Measurements from ENCODE around the gene RASL11A. TPM values are rescaled to one million over a fixed set of nuclear protein-coding genes. Genes with fewer than 3 reads are reported as not detected.

Gene RASL11A
- total and polyA plus RNA-seq, 2 of the 8 experiments (the other 6 are each of a cell fraction or from before 2014, with no cell fraction given): 2.9 to 6.8 TPM

- no peaks in the 10 kb centered on the region for H3K9me3 ChIP-seq (ENCODE audit: insufficient read depth in 2 of 2, low read depth in 1 of 2, low read length in 1 of 2)
- FAIRE-seq (no peak), DNase-seq (ENCODE audit: low read depth in 1 of 2, low spot score in 2 of 2) (no peak)
- no peak overlapping the region for H3K4ac ChIP-seq (replicated peaks; ENCODE audit: insufficient read length, low read depth, low read length)
- H3K79me1 ChIP-seq (ENCODE audit: low read depth, low read length): no peaks in the 10 kb centered on the region
- no peak overlapping the region for H2BK120ac ChIP-seq (replicated peaks; ENCODE audit: low read depth, low read length)
- no peak overlapping the region for H3K4me2 ChIP-seq (ENCODE audit: insufficient read depth in 1 of 2, low read depth in 2 of 2, low read length in 2 of 2)
- H3K4me1 ChIP-seq (replicated peaks in 1 of 4; ENCODE audit: control insufficient read depth in 3 of 4, insufficient read depth in 4 of 4, low read length in 3 of 4): no peaks in the 10 kb centered on the region
- TF ChIP-seq CEBPB (IDR thresholded peaks at IDR 0.05; ENCODE audit: low read depth, low read length) (no peak), NANOG (IDR thresholded peaks at IDR 0.05; ENCODE audit: insufficient read depth, low read depth, low read length, poor library complexity, severe bottlenecking) (no peak), NRF1 (IDR thresholded peaks at IDR 0.05; ENCODE audit: low read depth, low read length) (no peak), KDM4A (IDR thresholded peaks at IDR 0.05; ENCODE audit: low read depth, low read length, severe bottlenecking) (no peak), EGR1 (IDR thresholded peaks at IDR 0.05; ENCODE audit: borderline replicate concordance, low read depth, low read length) (no peak), RAD21 (IDR thresholded peaks at IDR 0.05 in 1 of 2, conservative IDR thresholded peaks at IDR 0.05 in 1 of 2; ENCODE audit: low read depth in 2 of 2, low read length in 2 of 2) (peak; percentile 65 to 69), BCL11A (IDR thresholded peaks at IDR 0.05; ENCODE audit: low read depth in 2 of 2, low read length in 2 of 2) (no peak), CTCF (IDR thresholded peaks at IDR 0.05; ENCODE audit: control extremely low read depth in 1 of 3, insufficient read depth in 1 of 3, low read depth in 1 of 3, low read length in 3 of 3) (peak in 2 of 3 experiments; percentile 25 to 28; a peak in 2 of 4 replicates), CTBP2 (IDR thresholded peaks at IDR 0.05; ENCODE audit: borderline replicate concordance, insufficient read depth, insufficient read length, low read length) (no peak)
- H3K23me2 ChIP-seq (ENCODE audit: low read depth, low read length): no peaks in the 10 kb centered on the region
- no peak overlapping the region for H2BK12ac ChIP-seq (ENCODE audit: low read depth, low read length)
- H4K5ac ChIP-seq (ENCODE audit: insufficient read length, low read depth, low read length): no peak overlapping the region
- H2BK5ac ChIP-seq (ENCODE audit: low read depth, low read length): no peak overlapping the region
- H3K27me3 ChIP-seq (replicated peaks in 1 of 4; ENCODE audit: control insufficient read depth in 3 of 4, extremely low read depth in 1 of 4, insufficient read depth in 3 of 4, low read length in 3 of 4): no peaks in the 10 kb centered on the region
- no peaks in the 10 kb centered on the region for H4K20me1 ChIP-seq (replicated peaks in 1 of 2; ENCODE audit: control insufficient read depth in 1 of 2, insufficient read depth in 2 of 2, low read length in 2 of 2)
- POLR2A ChIA-PET (ENCODE audit: partially characterized antibody): interaction anchor here (0.5 to 1.9 kb wide), 2 partner anchors 9 to 28 kb away, joined by 3 to 4 read pairs; no protein-coding TSS in a partner anchor
- H3K79me2 ChIP-seq (ENCODE audit: control insufficient read depth in 1 of 2, insufficient read depth in 2 of 2, low read length in 2 of 2): no peaks in the 10 kb centered on the region
- H3K9ac ChIP-seq (replicated peaks in 1 of 4; ENCODE audit: extremely low read depth in 1 of 4, low read depth in 3 of 4, low read length in 3 of 4): no peak overlapping the region
- no peak overlapping the region for H2BK20ac ChIP-seq (ENCODE audit: low read length)
- 89% methylated on average over 4 of the region's 4 CpGs; no CpG with 5 or more reads in 1 of the 2 experiments for WGBS, 2 experiments (ENCODE audit: extremely low coverage in 1 of 2, insufficient coverage in 1 of 2, insufficient read length in 1 of 2, insufficient replicate concordance in 2 of 2, low coverage in 1 of 2, low lambda C conversion rate in 2 of 2, missing lambda C conversion rate in 1 of 2)
- CTCF ChIA-PET (ENCODE audit: partially characterized antibody): interaction anchor here (0.8 to 2.9 kb wide), 7 partner anchors 9 to 299 kb away, joined by 3 to 9 read pairs (median 4); no protein-coding TSS in a partner anchor
- H3K4me3 ChIP-seq (ENCODE audit: extremely low read depth in 1 of 4, insufficient read depth in 2 of 4, low read depth in 3 of 4, low read length in 4 of 4): no peak overlapping the region
- no peaks in the 10 kb centered on the region for H3K36me3 ChIP-seq (ENCODE audit: control insufficient read depth in 2 of 4, insufficient read depth in 4 of 4, low read length in 3 of 4)
- H4K8ac ChIP-seq (ENCODE audit: extremely low read depth, insufficient read depth, low read length): no peak overlapping the region
- no peak overlapping the region for H3K56ac ChIP-seq (replicated peaks; ENCODE audit: insufficient read length, low read depth, low read length)
- no peak overlapping the region for H4K91ac ChIP-seq (replicated peaks; ENCODE audit: insufficient read length, low read length)
- H3K18ac ChIP-seq (ENCODE audit: extremely low read depth, low read length): no peak overlapping the region
- H3K14ac ChIP-seq (ENCODE audit: insufficient read length): no peak overlapping the region
- H2AK5ac ChIP-seq (ENCODE audit: low read depth, low read length): no peak overlapping the region
- no peak overlapping the region for H3K27ac ChIP-seq (ENCODE audit: low read depth, low read length)
- H2AFZ ChIP-seq (ENCODE audit: low read length): no peak overlapping the region
- no peak overlapping the region for H2BK15ac ChIP-seq (ENCODE audit: low read length)
- H3K23ac ChIP-seq (ENCODE audit: insufficient read length): no peak overlapping the region
These were observed 13.4 kb downstream of the RASL11A start for GRCh38 chr13:27283906-27284493.

Data from H1 (cell line).